Endothelial cell (in vitro differentiated cells): Measurements from ENCODE around the gene S100A3. TPM values are rescaled to one million over a fixed set of nuclear protein-coding genes. Genes with fewer than 3 reads are reported as not detected.
"Not testable (repeated sequence)": the region's sequence is repeated elsewhere in the genome, so short reads cannot be mapped to it uniquely, and the experiment has no call there.

Experiments used
- DNase-seq: peaks from one replicate; pipeline ENCODE4 v3.0.0; 2021; ENCODE audit warnings: low spot score
- H3K27ac Mint-ChIP-seq: one replicate; pipeline ENCODE4 v1.8.0; 2021; ENCODE audit warnings: mixed read lengths, inconsistent platforms; ENCODE audit not compliant: unreplicated experiment
- H3K27me3 Mint-ChIP-seq: one replicate; pipeline ENCODE4 v1.8.0; 2021; ENCODE audit warnings: mild to moderate bottlenecking, moderate library complexity, mixed read lengths, inconsistent platforms; ENCODE audit not compliant: unreplicated experiment
- H3K36me3 Mint-ChIP-seq: one replicate; pipeline ENCODE4 v1.8.0; 2021; ENCODE audit warnings: mild to moderate bottlenecking, low read depth, mixed read lengths, inconsistent platforms; ENCODE audit not compliant: unreplicated experiment
- H3K4me1 Mint-ChIP-seq: one replicate; pipeline ENCODE4 v1.8.0; 2021; ENCODE audit warnings: mild to moderate bottlenecking, mixed read lengths, inconsistent platforms; ENCODE audit not compliant: unreplicated experiment
- H3K4me3 Mint-ChIP-seq: one replicate; pipeline ENCODE4 v1.8.0; 2021; ENCODE audit warnings: mild to moderate bottlenecking, mixed read lengths, inconsistent platforms; ENCODE audit not compliant: unreplicated experiment
- H3K9me3 Mint-ChIP-seq: one replicate; pipeline ENCODE4 v1.8.0; 2021; ENCODE audit warnings: mixed read lengths, inconsistent platforms; ENCODE audit not compliant: unreplicated experiment
- CTCF ChIP-seq: fragments of 200-600 bp; sonication (generic); IDR thresholded peaks from one replicate; pipeline ENCODE4 v1.5.0; 2021; ENCODE audit warnings: antibody characterized with exemption; ENCODE audit not compliant: unreplicated experiment
- total RNA-seq: library from RNA; stranded (reverse); fragmentation: NEBNext Ultra II Directional; extraction: Animal tissue kit (Norgen Biotek cat#: 25700); gene quantifications from one replicate; pipeline ENCODE4 v1.2.1, GENCODE V29; 2021; ENCODE audit not compliant: unreplicated experiment

Gene S100A3
- total RNA-seq, 1 donor from 2014 or later: not detected

- DNase-seq: no peak
- H3K27ac Mint-ChIP-seq: no peak overlapping the region
- no peak for TF ChIP-seq CTCF
- H3K9me3 Mint-ChIP-seq: no peaks in the 10 kb centered on the region
- no peaks in the 10 kb centered on the region for H3K4me1 Mint-ChIP-seq
- no peaks in the 10 kb centered on the region for H3K36me3 Mint-ChIP-seq
- peaks cover 2% of the 10 kb centered on the region for H3K27me3 Mint-ChIP-seq
- H3K4me3 Mint-ChIP-seq: no peak overlapping the region
These were observed 29.9 kb upstream of the S100A3 start for GRCh38 chr1:153578936-153579335.

GRCh38 chr1:153578490-153578889 lies 29.4 kb upstream of the S100A3 start:
- H3K9me3 Mint-ChIP-seq: no peaks in the 10 kb centered on the region
- no peak for TF ChIP-seq CTCF
- no peak overlapping the region for H3K27ac Mint-ChIP-seq
- H3K27me3 Mint-ChIP-seq: peaks cover 2% of the 10 kb centered on the region
- no peaks in the 10 kb centered on the region for H3K36me3 Mint-ChIP-seq
- H3K4me3 Mint-ChIP-seq: no peak overlapping the region
- no peaks in the 10 kb centered on the region for H3K4me1 Mint-ChIP-seq
- no peak for DNase-seq

- Mint-ChIP-seq H3K4me1 (no peaks in the 10 kb centered on the region), H3K36me3 (no peaks in the 10 kb centered on the region), H3K27ac (no peak overlapping the region), H3K4me3 (no peak overlapping the region), H3K9me3 (no peaks in the 10 kb centered on the region), H3K27me3 (peaks cover 2% of the 10 kb centered on the region)
- no peak for DNase-seq
- no peak for TF ChIP-seq CTCF
These were observed 28.6 kb upstream of the S100A3 start for GRCh38 chr1:153577624-153578051.

GRCh38 chr1:153577138-153577537 lies 28.1 kb upstream of the S100A3 start:
- no peak overlapping the region for H3K27ac Mint-ChIP-seq
- H3K36me3 Mint-ChIP-seq: no peaks in the 10 kb centered on the region
- no peak for DNase-seq
- no peak for TF ChIP-seq CTCF
- H3K4me3 Mint-ChIP-seq: no peak overlapping the region
- H3K4me1 Mint-ChIP-seq: no peaks in the 10 kb centered on the region
- peaks cover 2% of the 10 kb centered on the region for H3K27me3 Mint-ChIP-seq
- no peaks in the 10 kb centered on the region for H3K9me3 Mint-ChIP-seq

- H3K27ac Mint-ChIP-seq, H3K4me3 Mint-ChIP-seq, H3K9me3 Mint-ChIP-seq, H3K36me3 Mint-ChIP-seq, H3K4me1 Mint-ChIP-seq, DNase-seq, H3K27me3 Mint-ChIP-seq: not testable (repeated sequence)
These were observed 26.4 kb upstream of the S100A3 start for GRCh38 chr1:153575497-153575896.

- H3K27ac Mint-ChIP-seq, H3K9me3 Mint-ChIP-seq, H3K4me1 Mint-ChIP-seq, DNase-seq, H3K36me3 Mint-ChIP-seq, H3K4me3 Mint-ChIP-seq, H3K27me3 Mint-ChIP-seq: not testable (repeated sequence)
These were observed 26.0 kb upstream of the S100A3 start for GRCh38 chr1:153575081-153575491.
